NOMO-1 treated with dmso at 0.1 percent for 144 hours (cell line): ENCODE results near the gene KCND3.
"Not testable (repeated sequence)": the region's sequence is repeated elsewhere in the genome, so short reads cannot be mapped to it uniquely, and the experiment has no call there.

Experiments used
- DNase-seq: peaks from one replicate; lab custom pipeline; 2025; ENCODE audit not compliant: unreplicated experiment; lab: John Stamatoyannopoulos, UW

The KCND3 gene

DNA sequence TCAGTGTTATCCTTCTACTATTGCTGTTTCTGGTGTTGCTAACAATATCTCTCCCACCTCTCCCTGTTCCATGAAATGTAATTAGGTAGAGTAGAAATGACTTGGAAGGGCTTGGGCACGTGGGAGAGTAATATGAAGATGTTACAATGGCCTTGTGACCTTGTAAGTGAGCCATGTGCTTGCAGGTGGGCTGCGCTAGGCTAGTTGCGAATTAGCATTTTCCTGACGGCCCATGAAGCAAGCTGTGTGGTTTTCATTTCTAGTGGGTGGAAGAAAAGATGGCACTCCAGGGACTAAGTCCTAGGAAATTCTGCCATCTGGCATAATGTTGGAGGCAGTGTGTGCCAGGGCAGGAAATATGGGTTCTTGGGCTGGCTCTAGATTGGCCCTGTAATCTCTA is 241.5 kb downstream of the KCND3 start:
- no peak for DNase-seq

- DNase-seq: peak; percentile 16
These were observed 242.2 kb downstream of the KCND3 start for GRCh38 chr1:111747282-111747734.

GRCh38 chr1:111746614-111746999 is 242.9 kb downstream of the KCND3 start:
- no peak for DNase-seq

DNA sequence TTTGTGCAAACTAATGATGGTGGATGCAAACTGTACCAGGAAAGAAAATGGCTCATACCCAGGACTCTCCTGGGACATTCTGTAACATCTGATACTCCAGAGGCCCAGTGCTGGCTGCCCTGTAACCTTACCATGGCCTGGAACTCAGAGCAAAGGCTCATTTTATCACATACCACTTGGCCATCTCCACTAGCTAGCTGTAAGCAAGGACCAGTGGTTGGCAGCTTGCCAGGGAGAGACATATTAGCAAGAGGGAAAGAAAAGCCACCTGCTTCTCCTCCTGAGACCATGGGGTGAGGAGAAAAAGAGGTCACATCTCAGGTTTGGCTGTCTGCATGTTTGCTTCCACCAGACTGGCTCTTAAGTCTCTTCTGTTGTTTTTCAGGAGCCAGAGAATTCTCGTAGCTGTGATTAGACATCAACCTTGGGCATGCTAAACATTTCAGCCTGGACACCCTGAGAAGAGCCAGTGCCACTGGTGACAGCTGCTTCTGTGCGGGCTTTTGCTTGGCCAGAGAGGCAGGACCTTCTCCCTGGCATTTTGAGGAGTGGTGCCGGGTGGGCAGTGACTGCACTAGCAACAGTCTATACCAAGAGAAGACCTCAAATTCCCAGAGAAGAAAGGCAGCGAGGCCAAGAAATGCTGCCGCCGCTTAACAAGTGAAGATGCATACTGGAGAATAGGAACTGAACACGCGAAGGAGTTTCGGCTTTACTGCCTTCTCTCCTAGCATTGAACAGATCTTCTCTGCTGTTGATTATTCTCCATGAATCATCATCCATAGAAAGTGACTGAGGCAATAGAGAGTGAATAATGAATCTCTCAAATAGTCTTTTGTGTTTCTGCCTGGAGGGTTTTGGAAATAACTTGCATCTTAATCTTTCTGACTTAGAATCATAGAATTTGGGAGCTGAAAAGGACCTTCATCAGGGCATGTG is 243.5 kb downstream of the KCND3 start:
- no peak for DNase-seq

- DNase-seq: no peak
These were observed 245.8 kb downstream of the KCND3 start for GRCh38 chr1:111743679-111744101.

DNA sequence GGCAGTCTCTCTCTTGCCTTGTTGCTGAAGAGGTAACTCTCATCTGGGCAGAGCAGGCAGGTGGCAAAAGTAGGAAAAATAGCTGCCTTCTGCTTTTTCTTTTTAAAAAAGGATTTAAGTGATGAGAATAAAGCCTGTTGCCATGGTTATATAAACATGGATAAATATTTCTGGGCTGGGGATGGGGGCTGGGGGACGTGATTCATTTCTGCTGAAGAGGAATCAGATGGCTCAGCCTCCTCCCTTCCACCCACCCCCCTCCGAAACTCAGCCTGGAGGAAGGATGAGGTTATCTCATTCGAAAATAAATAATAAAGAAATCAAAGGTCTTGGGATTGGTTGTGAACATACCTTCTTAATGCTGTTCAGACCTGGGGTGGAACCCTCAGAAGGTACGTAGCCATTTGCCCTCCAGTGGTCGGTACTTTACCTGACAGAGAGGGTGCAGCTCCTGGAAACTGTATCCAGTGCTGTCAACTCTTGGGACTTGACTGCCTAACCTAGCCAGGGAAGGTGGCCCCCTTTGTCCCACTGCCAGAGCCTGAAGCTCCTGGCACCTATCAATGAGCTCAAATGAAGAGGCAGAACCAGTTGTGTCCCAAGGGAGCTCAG is 246.4 kb downstream of the KCND3 start:
- no peak for DNase-seq

DNA sequence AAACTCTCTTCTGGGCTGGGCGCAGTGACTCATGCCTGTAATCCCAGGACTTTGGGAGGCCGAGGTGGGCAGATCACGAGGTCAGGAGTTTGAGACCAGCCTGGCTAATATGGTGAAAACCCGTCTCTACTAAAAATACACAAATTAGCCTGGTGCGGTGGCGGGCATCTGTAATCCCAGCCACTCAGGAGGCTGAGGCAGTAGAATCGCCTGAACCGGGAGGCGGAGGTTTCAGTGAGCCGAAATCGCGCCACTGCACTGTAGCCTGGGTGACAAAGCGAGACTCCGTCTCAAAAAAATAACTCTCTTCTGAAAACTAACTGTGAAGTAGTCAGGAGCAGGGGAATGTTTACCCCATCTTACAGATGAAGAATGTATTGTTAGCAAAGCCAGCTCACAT is 247.2 kb downstream of the KCND3 start:
- not testable (repeated sequence) for DNase-seq

- DNase-seq: no peak
These were observed 249.3 kb downstream of the KCND3 start for GRCh38 chr1:111739925-111740765.

DNA sequence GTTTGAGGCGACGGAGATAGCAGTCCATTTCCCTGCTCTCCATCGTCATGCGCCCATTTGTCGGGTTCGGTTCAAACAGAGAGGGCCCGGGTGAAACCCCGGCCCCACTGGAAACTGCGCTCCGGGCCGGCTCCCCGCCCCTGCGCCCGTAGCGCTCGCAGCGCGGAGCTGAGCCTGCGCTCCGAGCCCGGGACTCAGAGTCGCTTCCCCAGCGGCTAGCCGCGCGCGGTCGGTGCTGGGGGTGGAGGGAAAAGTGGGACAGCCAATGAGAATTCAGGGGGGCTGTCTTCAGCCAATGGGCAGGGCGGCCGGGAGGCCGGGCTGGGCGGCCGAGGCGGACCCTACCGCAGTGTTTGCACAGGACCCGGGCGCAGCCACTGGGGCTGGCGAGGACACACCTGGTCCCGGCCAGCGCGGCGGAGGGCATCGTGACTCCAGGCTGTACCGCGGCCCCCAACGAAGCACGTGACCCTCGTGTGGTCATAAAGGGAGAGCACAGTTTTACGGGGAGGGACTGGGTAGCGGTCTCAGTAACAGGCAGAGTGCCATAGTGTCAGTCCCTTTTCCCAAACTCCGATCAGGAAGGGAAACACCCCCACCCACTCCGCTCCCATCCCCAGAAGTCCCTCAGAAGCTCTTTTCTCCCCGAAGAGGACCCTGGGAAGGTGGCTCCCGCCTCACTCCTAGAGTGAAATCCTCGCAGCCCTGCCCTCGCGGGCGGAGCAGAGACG is 250.1 kb downstream of the KCND3 start, which contains the start of gene INKA2:
Gene INKA2 (minus strand): TSS at position 202 of the 731 bp plus-strand sequence. CDS start 153 bp downstream, at position 49.
- peak; percentile 80 for DNase-seq

DNA sequence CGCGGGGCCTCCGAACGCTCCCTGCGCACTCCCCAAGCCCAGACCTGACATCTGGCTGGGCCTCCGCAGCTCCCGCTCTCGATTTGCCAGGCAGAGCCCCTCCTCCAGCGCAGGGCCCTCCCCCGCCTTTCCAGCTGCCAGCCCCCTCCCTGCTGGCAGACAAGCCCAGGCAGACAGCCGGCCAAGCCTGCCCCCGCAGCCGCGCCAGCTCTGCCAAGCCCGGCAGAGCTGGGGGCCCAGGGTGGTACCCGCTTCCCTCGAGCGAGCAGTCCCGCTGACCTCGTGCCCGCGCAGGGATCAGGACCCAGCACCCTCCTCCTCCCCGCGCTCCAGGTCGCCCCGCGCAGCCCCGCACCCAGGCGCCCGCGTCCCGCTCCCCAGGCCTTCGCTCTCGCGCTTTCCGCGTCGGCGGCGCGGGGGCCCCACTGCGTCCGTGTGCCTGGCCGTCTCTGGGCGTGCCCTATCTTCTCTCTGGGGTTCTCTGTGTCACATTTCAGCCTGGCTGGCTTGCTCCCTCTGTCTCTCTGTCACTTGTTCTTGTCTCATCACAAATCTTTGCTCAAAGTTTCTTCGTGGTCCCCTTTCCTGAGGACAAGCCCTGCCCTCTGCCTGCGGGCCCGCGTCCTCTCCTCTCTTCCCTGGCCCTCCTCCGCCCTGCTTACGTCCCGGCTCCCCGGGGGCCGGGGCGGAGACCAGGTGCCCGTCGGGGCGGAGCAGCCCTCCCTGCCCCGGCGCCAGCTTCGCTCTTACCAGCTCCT is 250.9 kb downstream of the KCND3 start:
- DNase-seq: no peak

DNA sequence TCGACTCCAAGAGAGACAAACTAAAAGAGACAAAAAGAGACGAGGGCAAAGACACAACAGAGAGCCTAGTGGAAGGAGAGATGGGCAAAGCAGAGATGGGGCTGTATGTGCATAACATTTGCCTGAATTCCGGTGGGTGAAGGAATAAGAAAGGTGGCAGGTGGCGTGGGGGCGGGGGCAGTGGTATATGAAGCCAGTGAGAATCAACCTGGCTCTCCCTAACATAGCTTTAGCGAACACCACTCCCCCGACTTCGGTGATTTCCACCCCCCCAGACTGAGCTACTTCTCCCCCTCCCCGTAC is 251.4 kb downstream of the KCND3 start:
- no peak for DNase-seq

GRCh38 chr1:111737216-111738132 is 252.0 kb downstream of the KCND3 start:
- DNase-seq: no peak

DNA sequence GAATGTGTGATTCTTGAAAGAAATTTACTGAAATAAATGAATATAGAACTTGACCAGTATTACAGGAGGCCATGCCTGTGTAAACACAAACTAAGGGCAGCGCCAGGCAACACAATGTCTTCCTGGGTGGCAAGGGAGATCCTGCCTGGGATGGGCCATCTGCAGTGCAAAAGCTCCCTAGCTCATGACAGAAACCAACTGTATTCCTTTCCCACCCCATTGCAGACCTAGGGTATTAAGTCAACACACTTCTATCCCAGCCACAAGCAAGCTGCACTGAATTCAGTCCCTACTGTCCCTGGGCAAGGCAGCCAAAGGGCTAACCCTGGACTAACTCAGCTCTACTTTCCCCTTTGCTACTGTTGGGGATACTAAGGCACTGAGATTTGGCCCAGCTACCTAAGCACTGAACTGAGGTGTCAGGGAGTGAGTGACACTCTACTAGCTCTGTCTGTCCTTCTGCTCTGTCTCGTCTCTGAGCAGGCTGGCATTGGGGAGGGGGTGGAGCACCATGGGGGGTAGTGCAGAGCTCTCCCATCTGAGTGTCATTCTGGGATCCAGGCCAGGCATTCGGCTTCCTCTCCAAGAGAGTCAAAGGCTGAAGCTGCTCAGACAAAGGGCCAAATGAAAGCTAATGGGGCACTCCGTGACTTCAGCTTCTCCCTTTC is 252.8 kb downstream of the KCND3 start:
- no peak for DNase-seq

DNA sequence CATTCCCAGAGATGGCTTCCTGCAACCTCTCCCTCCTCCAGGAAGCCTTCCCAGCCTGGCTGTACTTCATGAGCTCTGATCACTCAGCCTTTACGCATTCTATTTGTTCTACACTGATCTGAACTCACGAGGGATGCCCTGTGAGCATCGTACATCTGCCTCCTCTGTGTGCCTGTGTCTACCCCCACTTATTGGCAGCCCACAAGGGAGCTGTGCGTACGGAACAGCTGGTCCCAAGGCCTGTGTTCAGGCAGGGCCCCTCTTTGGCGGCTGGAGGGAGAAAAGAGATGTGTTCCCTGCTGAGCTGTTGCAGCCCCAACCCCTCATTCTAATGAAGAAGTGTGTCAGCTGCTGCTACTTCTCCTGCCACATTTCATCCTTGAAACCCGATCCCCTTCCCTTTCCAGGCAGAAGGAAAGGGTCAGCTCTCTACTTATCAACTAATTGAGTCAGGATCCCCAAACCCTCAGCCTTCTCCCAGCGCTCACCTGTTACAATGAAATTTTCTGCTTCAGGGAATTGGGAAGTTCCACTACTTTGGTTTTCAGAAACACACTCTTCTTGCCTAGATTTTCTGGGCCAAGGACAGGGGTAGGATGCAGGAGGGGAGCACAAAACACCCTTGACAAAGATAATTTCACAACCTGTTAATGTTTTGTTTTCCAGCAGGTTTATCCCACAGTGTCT is 253.5 kb downstream of the KCND3 start:
- DNase-seq: no peak

DNA sequence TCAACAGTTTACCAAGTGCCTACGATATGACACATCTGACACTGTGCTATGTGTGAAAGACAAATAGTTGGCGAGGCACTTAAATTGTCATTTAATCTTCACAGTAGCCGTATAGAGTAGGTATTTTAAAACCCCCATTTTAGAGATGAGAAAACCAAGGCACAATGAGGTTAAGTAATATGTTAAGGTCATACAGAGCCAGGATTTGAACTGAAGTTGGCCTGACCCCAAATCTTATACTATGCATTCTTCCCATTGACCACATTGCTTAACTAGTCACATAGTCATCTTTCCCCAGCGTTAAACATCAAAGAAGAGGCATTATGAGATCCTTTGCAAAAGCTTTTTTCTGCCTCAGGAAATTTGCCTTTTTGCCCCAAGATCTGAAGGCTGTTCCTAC is 254.1 kb downstream of the KCND3 start:
- DNase-seq: no peak

DNA sequence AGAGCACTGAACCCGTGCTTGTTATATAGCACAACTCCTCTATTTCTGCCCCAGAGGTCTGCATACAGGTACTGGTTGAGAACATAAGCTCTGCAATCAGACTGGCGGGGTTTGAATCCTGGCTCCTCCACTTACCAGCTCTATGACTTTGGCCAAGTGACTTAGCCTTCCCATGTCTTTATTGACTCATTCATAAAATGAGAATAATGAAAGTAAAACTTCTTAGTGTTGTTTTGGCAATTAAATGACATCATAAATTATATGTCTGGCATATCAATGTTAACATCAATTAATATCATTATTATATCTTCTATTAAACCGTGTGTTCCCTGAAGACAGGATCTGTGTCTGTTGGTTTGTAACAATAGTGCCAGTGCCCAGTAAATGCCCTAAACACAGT is 254.6 kb downstream of the KCND3 start:
- DNase-seq: no peak

- no peak for DNase-seq
These were observed 255.0 kb downstream of the KCND3 start for GRCh38 chr1:111734426-111734825.

- DNase-seq: peak; percentile 30
These were observed 255.5 kb downstream of the KCND3 start for GRCh38 chr1:111733992-111734341.
